Testis (tissue), 2 donors: ENCODE results near the gene SPINDOC.

ENCODE experiments used
- POLR2A ChIP-seq: fragments of 450-650 bp; IDR thresholded peaks from one replicate; pipeline ENCODE4 v1.6.1; 2017; ENCODE audit warnings: antibody characterized with exemption, mild to moderate bottlenecking, moderate library complexity
- TF ChIP-seq, protein P1 (sequence below), 3 experiments: fragments of 450-650 bp in 2 of 3; fragments of 200-600 bp in 1 of 3; sonication (generic) in 1 of 3; IDR thresholded peaks; one replicate each; pipeline ENCODE4 v1.5.1; 2016 to 2019; ENCODE audit warnings: antibody characterized with exemption in 3 of 3, mild to moderate bottlenecking in 2 of 3, moderate library complexity in 1 of 3

GRCh38 chr11:63846897-63847296 is 33.6 kb downstream of the SPINDOC start:
- TF ChIP-seq, protein P1, sequence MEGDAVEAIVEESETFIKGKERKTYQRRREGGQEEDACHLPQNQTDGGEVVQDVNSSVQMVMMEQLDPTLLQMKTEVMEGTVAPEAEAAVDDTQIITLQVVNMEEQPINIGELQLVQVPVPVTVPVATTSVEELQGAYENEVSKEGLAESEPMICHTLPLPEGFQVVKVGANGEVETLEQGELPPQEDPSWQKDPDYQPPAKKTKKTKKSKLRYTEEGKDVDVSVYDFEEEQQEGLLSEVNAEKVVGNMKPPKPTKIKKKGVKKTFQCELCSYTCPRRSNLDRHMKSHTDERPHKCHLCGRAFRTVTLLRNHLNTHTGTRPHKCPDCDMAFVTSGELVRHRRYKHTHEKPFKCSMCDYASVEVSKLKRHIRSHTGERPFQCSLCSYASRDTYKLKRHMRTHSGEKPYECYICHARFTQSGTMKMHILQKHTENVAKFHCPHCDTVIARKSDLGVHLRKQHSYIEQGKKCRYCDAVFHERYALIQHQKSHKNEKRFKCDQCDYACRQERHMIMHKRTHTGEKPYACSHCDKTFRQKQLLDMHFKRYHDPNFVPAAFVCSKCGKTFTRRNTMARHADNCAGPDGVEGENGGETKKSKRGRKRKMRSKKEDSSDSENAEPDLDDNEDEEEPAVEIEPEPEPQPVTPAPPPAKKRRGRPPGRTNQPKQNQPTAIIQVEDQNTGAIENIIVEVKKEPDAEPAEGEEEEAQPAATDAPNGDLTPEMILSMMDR (IDR thresholded peaks at IDR 0.05) = no peak
- no peak for TF ChIP-seq POLR2A
